GM21619 (cell line): Measurements from ENCODE around the gene KCNH1.

Experiments
- ATAC-seq: cut with Tn5 transposase; IDR thresholded peaks from one replicate; pipeline ENCODE4 v1.9.1; 2021; ENCODE audit not compliant: unreplicated experiment

Gene KCNH1

GRCh38 chr1:210770396-210770984 lies 363.5 kb downstream of the KCNH1 start:
- no peak for ATAC-seq

GRCh38 chr1:210769473-210769872 lies 364.5 kb downstream of the KCNH1 start:
- no peak for ATAC-seq

- no peak for ATAC-seq
Observed at GRCh38 chr1:210764536-210764935, 369.4 kb downstream of the KCNH1 start.

GRCh38 chr1:210758761-210759160 lies 375.2 kb downstream of the KCNH1 start:
- no peak for ATAC-seq

GRCh38 chr1:210758261-210758660 lies 375.7 kb downstream of the KCNH1 start:
- no peak for ATAC-seq

GRCh38 chr1:210757677-210758076 lies 376.3 kb downstream of the KCNH1 start:
- no peak for ATAC-seq

- ATAC-seq, result no peak
Observed at GRCh38 chr1:210755991-210756659, 377.8 kb downstream of the KCNH1 start.

- no peak for ATAC-seq
Observed at GRCh38 chr1:210754878-210755665, 378.9 kb downstream of the KCNH1 start.

- no peak for ATAC-seq
Observed at GRCh38 chr1:210751911-210752310, 382.0 kb downstream of the KCNH1 start.

- no peak for ATAC-seq
Observed at GRCh38 chr1:210750468-210750867, 383.5 kb downstream of the KCNH1 start.

GRCh38 chr1:210748796-210749195 lies 385.2 kb downstream of the KCNH1 start:
- no peak for ATAC-seq

- ATAC-seq, result no peak
Observed at GRCh38 chr1:210747890-210748289, 386.1 kb downstream of the KCNH1 start.

GRCh38 chr1:210747112-210747511 lies 386.8 kb downstream of the KCNH1 start:
- ATAC-seq, result no peak

- ATAC-seq, result no peak
Observed at GRCh38 chr1:210746024-210746731, 387.8 kb downstream of the KCNH1 start.

GRCh38 chr1:210743038-210743437 lies 390.9 kb downstream of the KCNH1 start:
- no peak for ATAC-seq

- ATAC-seq, result no peak
Observed at GRCh38 chr1:210741564-210741963, 392.4 kb downstream of the KCNH1 start.

GRCh38 chr1:210739627-210740026 lies 394.3 kb downstream of the KCNH1 start:
- ATAC-seq, result no peak

- ATAC-seq, result no peak
Observed at GRCh38 chr1:210738256-210738655, 395.7 kb downstream of the KCNH1 start.

- no peak for ATAC-seq
Observed at GRCh38 chr1:210736713-210737112, 397.2 kb downstream of the KCNH1 start.

GRCh38 chr1:210731597-210731996 lies 402.4 kb downstream of the KCNH1 start:
- ATAC-seq, result no peak

- ATAC-seq, result no peak
Observed at GRCh38 chr1:210731193-210731592, 402.8 kb downstream of the KCNH1 start.
